ENCODE data around the gene PHACTR4. TPM values are rescaled to one million over a fixed set of nuclear protein-coding genes. Genes with fewer than 3 reads are reported as not detected.

Gene PHACTR4
- total and polyA plus RNA-seq, 2 of the 4 experiments (the other 2 are of a cell fraction): 7.5 to 15.0 TPM

GRCh38 chr1:28354121-28354520 is 15.4 kb upstream of the PHACTR4 start:
- intact Hi-C loops (cut with micrococcal nuclease): loop anchor here (1.0 kb wide), 1 partner anchor 15 kb away; the partner anchor contains the start of gene PHACTR4
- no peaks in the 10 kb centered on the region for H4K20me1 ChIP-seq (ENCODE audit: insufficient read depth, low read length)
- H3K4me3 ChIP-seq (ENCODE audit: insufficient read depth, low read depth, low read length): no peak overlapping the region
- peak overlapping the region in 1 of 2 experiments; percentile 50; a peak in 1 of 4 replicates for H4K8ac ChIP-seq (ENCODE audit: low read depth in 2 of 2, low read length in 2 of 2)
- peak overlapping the region; percentile 97; the same call in 1 of the 2 replicates for H2BK120ac ChIP-seq (ENCODE audit: low read depth, low read length)
- H3K4me1 ChIP-seq (ENCODE audit: control insufficient read depth, insufficient read depth, low read length): peaks cover 9% of the 10 kb centered on the region; the same call in 1 of the 2 replicates
- TF ChIP-seq NFE2L2 (IDR thresholded peaks at IDR 0.05; ENCODE audit: low read depth, low read length) (peak; percentile 45; the same call in 1 of the 2 replicates), BHLHE40 (IDR thresholded peaks at IDR 0.05; ENCODE audit: low read depth, low read length) (peak; percentile 72), RFX5 (IDR thresholded peaks at IDR 0.05; ENCODE audit: low read depth, low read length) (no peak), FOS (IDR thresholded peaks at IDR 0.05; ENCODE audit: low read depth, low read length) (no peak), MAFK (IDR thresholded peaks at IDR 0.05; ENCODE audit: low read depth, low read length) (peak; percentile 87), CEBPB (IDR thresholded peaks at IDR 0.05; ENCODE audit: low read depth, low read length) (peak; percentile 84), POLR2A (IDR thresholded peaks at IDR 0.05; ENCODE audit: low read depth, low read length) (no peak), SMC3 (IDR thresholded peaks at IDR 0.05; ENCODE audit: low read depth, low read length) (no peak)
- TF ChIP-seq, protein P1, sequence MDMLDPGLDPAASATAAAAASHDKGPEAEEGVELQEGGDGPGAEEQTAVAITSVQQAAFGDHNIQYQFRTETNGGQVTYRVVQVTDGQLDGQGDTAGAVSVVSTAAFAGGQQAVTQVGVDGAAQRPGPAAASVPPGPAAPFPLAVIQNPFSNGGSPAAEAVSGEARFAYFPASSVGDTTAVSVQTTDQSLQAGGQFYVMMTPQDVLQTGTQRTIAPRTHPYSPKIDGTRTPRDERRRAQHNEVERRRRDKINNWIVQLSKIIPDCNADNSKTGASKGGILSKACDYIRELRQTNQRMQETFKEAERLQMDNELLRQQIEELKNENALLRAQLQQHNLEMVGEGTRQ (IDR thresholded peaks at IDR 0.05; ENCODE audit: low read depth, low read length): no peak
- H3K27ac ChIP-seq (ENCODE audit: insufficient read depth, low read length): no peak overlapping the region
- CTCF ChIA-PET: no interaction called here
- no CpG with 5 or more reads among the region's 3 CpGs for WGBS, 2 experiments (ENCODE audit: extremely low coverage in 2 of 2, insufficient read length in 1 of 2)
- ATAC-seq (ENCODE audit: low read depth): peak; percentile 73
- H3K36me3 ChIP-seq (ENCODE audit: control insufficient read depth, insufficient read depth, low read length): no peaks in the 10 kb centered on the region
- H3K9me3 ChIP-seq (ENCODE audit: control insufficient read depth, insufficient read depth, low read length): no peaks in the 10 kb centered on the region
- no peak overlapping the region for H4K5ac ChIP-seq (ENCODE audit: low read depth, low read length)
- H3K27me3 ChIP-seq (ENCODE audit: control insufficient read depth, insufficient read depth, low read length): no peaks in the 10 kb centered on the region
- peaks cover 0 to 3% of the 10 kb centered on the region in 2 experiments; a peak in 1 of 4 replicates for H3K79me1 ChIP-seq (ENCODE audit: low read depth in 1 of 2, low read length in 2 of 2)
- H2BK15ac ChIP-seq (ENCODE audit: low read depth, low read length): no peak overlapping the region
- peak overlapping the region; percentile 92 for H2AK5ac ChIP-seq (ENCODE audit: low read depth, low read length)
- peak overlapping the region; percentile 71; the same call in 1 of the 2 replicates for H3K18ac ChIP-seq (ENCODE audit: low read depth, low read length)
- H3K14ac ChIP-seq (replicated peaks; ENCODE audit: low read depth, low read length): peak overlapping the region; percentile 14; the same call in 1 of the 2 replicates
- no peak overlapping the region for H2AFZ ChIP-seq (replicated peaks; ENCODE audit: low read length, poor library complexity)
- dilution Hi-C loops (cut with HindIII; ENCODE audit: low sequenced_read_pairs, unreplicated experiment): no loop called here
- H3K23ac ChIP-seq (ENCODE audit: low read depth, low read length): no peak overlapping the region; the same call in 1 of the 2 replicates
- POLR2A ChIA-PET (ENCODE audit: unreplicated experiment): interaction anchor here (1.3 kb wide), 1 partner anchor 25 kb away, joined by 4 read pairs; the partner anchor contains the start of gene MED18
- peak overlapping the region; percentile 87 for H2BK5ac ChIP-seq (ENCODE audit: low read depth, low read length, poor library complexity, severe bottlenecking)
- in situ Hi-C loops (cut with MboI; ENCODE audit: low sequenced_read_pairs): no loop called here
- BruUV-seq (replicated peaks): no TSS peak
- peak; percentile 69 for DNase-seq
- peaks cover 6% of the 10 kb centered on the region; the same call in 1 of the 2 replicates for H3K9me1 ChIP-seq (ENCODE audit: insufficient read depth, low read length)
- no peak overlapping the region for H2AK9ac ChIP-seq (replicated peaks; ENCODE audit: low read depth, low read length, poor library complexity)
- 0 out of 2 replicates have a peak overlapping the region, but pooled peaks have one; percentile 30 for H4K91ac ChIP-seq (ENCODE audit: insufficient read depth, low read depth, low read length)
- H3K56ac ChIP-seq (ENCODE audit: extremely low read depth, insufficient read depth, low read length): peak overlapping the region; percentile 27; the same call in 1 of the 2 replicates
- H3K4me2 ChIP-seq (ENCODE audit: low read depth, low read length): no peak overlapping the region
- H3K4ac ChIP-seq (ENCODE audit: low read depth, low read length): peak overlapping the region; percentile 69; the same call in 1 of the 2 replicates
- peak overlapping the region; percentile 91; the same call in 1 of the 2 replicates for H2BK20ac ChIP-seq (ENCODE audit: low read depth, low read length)
- no peak overlapping the region for H3K9ac ChIP-seq (ENCODE audit: low read depth, low read length)
